ENCODE data around the gene SYNPR.

The SYNPR gene

GRCh38 chr3:63338351-63338750 is 60.2 kb downstream of the SYNPR start:
- Histone ChIP-seq H3K4me2 (ENCODE audit: low read depth, low read length) (no peak overlapping the region), H4K20me1 (ENCODE audit: insufficient read depth, low read length) (no peaks in the 10 kb centered on the region), H3K36me3 (replicated peaks; ENCODE audit: insufficient read depth, low read length) (no peaks in the 10 kb centered on the region), H3K9me2 (replicated peaks; ENCODE audit: insufficient read depth, low read length) (no peaks in the 10 kb centered on the region), H2AFZ (ENCODE audit: low read length) (no peak overlapping the region), H3K9me3 (replicated peaks; ENCODE audit: insufficient read depth, low read length) (no peaks in the 10 kb centered on the region), H3K79me2 (ENCODE audit: low read length) (no peaks in the 10 kb centered on the region), H3K27me3 (replicated peaks; ENCODE audit: insufficient read depth, low read length) (no peaks in the 10 kb centered on the region), H3K4me1 (ENCODE audit: low read length) (no peaks in the 10 kb centered on the region), H3K9ac (ENCODE audit: low read length) (no peak overlapping the region), H3F3A (ENCODE audit: insufficient read depth, low read length) (no peaks in the 10 kb centered on the region), H3K27ac (ENCODE audit: low read length) (no peak overlapping the region), H3K4me3 (ENCODE audit: low read length) (no peak overlapping the region)
- DNase-seq, result no peak
- TF ChIP-seq EZH2phosphoT487 (IDR thresholded peaks at IDR 0.05; ENCODE audit: low read length) (no peak), CTCF (IDR thresholded peaks at IDR 0.05; ENCODE audit: low read length) (no peak), EZH2 (optimal IDR thresholded peaks at IDR 0.05; ENCODE audit: low read depth, low read length) (no peak)

DNA sequence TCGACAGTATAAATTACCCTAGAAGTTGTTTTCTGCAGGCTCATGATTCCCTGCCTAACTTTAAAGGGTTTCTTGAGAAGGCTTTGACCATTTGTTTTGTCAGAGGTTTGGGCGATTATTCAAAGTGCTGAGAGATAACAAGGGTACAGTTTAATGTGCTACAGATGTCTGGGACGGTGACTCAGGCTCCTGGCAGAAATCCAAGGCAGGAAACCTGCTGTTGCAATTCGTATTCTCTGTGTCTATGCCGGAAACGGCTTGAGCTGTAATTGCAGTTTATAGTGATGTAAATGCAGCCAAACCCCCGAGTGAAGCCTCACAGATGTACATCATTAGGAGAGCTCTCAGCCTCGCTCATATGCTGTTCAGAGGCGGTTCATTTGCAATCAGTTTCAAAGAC is 65.6 kb downstream of the SYNPR start:
- Histone ChIP-seq H3K79me2 (ENCODE audit: low read length) (no peaks in the 10 kb centered on the region), H3K4me3 (ENCODE audit: low read length) (no peak overlapping the region), H3F3A (ENCODE audit: insufficient read depth, low read length) (no peaks in the 10 kb centered on the region), H3K27me3 (replicated peaks; ENCODE audit: insufficient read depth, low read length) (no peaks in the 10 kb centered on the region), H2AFZ (ENCODE audit: low read length) (peak overlapping the region; percentile 35; the same call in 1 of the 2 replicates), H3K36me3 (replicated peaks; ENCODE audit: insufficient read depth, low read length) (no peaks in the 10 kb centered on the region), H3K9ac (ENCODE audit: low read length) (0 out of 2 replicates have a peak overlapping the region, but pooled peaks have one; percentile 21), H3K4me2 (ENCODE audit: low read depth, low read length) (peak overlapping the region; percentile 50; the same call in 1 of the 2 replicates), H3K9me3 (replicated peaks; ENCODE audit: insufficient read depth, low read length) (no peaks in the 10 kb centered on the region), H3K27ac (ENCODE audit: low read length) (peak overlapping the region; percentile 19; the same call in 1 of the 2 replicates), H4K20me1 (ENCODE audit: insufficient read depth, low read length) (no peaks in the 10 kb centered on the region), H3K4me1 (ENCODE audit: low read length) (0 out of 2 replicates have a peak, but pooled peaks cover 5% of the 10 kb centered on the region), H3K9me2 (replicated peaks; ENCODE audit: insufficient read depth, low read length) (no peaks in the 10 kb centered on the region)
- TF ChIP-seq CTCF (IDR thresholded peaks at IDR 0.05; ENCODE audit: low read length) (no peak), EZH2 (optimal IDR thresholded peaks at IDR 0.05; ENCODE audit: low read depth, low read length) (no peak), EZH2phosphoT487 (IDR thresholded peaks at IDR 0.05; ENCODE audit: low read length) (no peak)
- DNase-seq, result peak; percentile 87

DNA sequence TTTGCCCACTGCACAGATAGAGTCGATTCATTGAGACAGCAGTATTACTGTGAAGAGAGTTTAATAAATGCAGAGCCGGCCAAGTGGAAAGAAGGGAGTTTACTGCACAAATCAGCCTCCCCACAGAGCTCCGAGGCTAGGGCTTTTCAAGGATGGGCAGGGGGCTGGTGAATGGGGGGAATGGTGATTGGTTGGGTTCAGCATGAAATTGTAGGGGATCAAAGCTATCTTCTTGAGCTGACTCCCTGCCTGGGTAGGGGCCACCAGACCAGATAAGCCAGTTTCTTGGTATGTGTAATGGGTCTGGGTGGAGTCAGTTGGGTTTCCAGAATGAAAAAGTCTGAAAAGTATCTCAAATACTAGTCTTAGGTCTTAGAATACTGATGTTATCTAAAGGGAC is 66.6 kb downstream of the SYNPR start:
- no peak overlapping the region for H3K4me3 ChIP-seq (ENCODE audit: low read length)
- TF ChIP-seq EZH2 (optimal IDR thresholded peaks at IDR 0.05; ENCODE audit: low read depth, low read length) (no peak), CTCF (IDR thresholded peaks at IDR 0.05; ENCODE audit: low read length) (no peak), EZH2phosphoT487 (IDR thresholded peaks at IDR 0.05; ENCODE audit: low read length) (no peak)
- H4K20me1 ChIP-seq (ENCODE audit: insufficient read depth, low read length), result no peaks in the 10 kb centered on the region
- no peaks in the 10 kb centered on the region for H3K9me3 ChIP-seq (replicated peaks; ENCODE audit: insufficient read depth, low read length)
- H3K36me3 ChIP-seq (replicated peaks; ENCODE audit: insufficient read depth, low read length), result no peaks in the 10 kb centered on the region
- 0 out of 2 replicates have a peak, but pooled peaks cover 5% of the 10 kb centered on the region for H3K4me1 ChIP-seq (ENCODE audit: low read length)
- no peak for DNase-seq
- H3K9ac ChIP-seq (ENCODE audit: low read length), result no peak overlapping the region
- no peaks in the 10 kb centered on the region for H3K79me2 ChIP-seq (ENCODE audit: low read length)
- no peaks in the 10 kb centered on the region for H3K27me3 ChIP-seq (replicated peaks; ENCODE audit: insufficient read depth, low read length)
- no peak overlapping the region for H3K4me2 ChIP-seq (ENCODE audit: low read depth, low read length)
- no peak overlapping the region for H3K27ac ChIP-seq (ENCODE audit: low read length)
- H2AFZ ChIP-seq (ENCODE audit: low read length), result no peak overlapping the region
- no peaks in the 10 kb centered on the region for H3F3A ChIP-seq (ENCODE audit: insufficient read depth, low read length)
- no peaks in the 10 kb centered on the region for H3K9me2 ChIP-seq (replicated peaks; ENCODE audit: insufficient read depth, low read length)

Data from MM.1S (cell line).